Measurements from ENCODE around the gene SYP.

Gene SYP

DNA sequence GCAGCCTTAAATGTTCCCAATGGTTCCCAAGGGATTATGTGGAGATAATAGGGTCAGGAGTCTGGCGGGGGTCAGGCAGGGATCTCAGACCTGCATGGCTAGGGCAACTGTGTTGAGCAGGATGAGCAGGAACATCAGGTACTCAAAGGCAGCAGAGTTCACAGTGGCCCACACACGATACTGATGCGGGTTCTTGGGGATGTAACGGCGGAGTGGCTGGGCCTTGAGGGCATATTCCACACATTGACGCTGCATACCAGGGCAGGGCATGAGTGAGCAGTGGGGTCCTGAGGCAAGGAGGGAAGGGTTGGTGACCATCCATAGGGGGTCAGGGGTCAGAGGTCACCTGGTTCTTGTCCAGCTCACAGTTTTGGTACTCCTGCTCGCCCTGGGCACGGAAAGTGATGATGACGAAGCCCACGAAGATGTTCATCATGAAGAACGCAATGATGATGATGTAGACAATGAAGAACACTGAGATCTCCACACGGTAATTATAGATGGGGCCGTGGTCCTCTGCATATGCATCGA is 15.1 kb upstream of the SYP start:
- DNase-seq: no peak

DNA sequence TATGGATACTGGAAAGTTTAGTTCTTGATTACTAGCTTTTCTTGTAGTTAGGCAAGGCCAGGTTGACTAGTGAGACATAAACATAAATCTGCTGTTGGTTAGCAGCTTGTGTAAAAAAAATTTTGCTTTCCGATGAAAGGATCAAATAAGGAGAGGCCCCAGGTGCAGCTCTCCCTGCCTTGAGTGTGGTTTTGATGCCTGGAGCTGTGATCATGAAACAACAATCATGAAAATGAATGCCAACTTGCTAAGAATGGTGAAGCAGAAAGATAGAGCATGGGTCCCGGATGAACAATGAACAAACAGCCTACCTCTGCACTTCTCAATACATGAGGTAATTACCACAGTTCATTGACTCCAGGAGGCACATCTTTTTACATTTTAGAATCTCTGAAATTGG is 14.4 kb upstream of the SYP start:
- no peak for DNase-seq

DNA sequence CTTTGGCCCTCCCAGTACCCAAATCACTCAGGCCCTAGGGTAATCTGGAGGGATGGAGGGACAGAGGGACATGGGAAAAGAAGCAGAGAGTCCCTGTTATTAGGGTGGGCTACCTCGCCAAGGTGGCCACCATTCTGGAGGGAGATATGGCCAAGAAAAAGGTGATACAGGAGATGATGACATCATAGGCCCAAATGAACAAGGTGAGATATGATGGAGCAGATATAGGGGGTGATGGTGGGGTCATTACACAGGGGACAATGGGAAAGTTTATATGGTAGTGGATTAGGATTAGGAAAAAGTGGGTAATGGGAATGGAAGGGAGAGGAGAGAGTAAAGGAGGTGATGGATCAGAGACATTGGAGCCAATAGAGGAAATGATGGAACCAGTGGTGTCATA is 12.9 kb upstream of the SYP start:
- no peak for DNase-seq

DNA sequence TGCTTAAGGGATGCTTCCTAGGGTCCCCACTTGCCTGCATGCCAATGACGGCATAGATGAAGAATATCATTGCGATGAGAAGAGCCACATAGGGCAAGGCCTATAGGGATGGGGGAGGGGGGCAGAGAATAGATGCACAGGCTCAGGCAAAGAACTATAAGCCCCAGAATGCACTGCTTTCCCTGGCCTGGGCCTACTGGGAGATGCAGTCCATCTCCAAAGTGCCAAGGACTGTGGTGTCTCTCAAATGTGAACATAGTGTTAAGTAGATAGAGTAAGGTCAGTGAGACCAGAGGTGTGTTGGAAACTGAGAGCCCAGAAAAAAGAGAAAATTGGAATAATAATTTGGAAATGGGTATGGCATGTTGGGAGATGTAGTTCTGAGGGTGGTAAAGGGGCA is 12.2 kb upstream of the SYP start:
- DNase-seq: no peak

DNA sequence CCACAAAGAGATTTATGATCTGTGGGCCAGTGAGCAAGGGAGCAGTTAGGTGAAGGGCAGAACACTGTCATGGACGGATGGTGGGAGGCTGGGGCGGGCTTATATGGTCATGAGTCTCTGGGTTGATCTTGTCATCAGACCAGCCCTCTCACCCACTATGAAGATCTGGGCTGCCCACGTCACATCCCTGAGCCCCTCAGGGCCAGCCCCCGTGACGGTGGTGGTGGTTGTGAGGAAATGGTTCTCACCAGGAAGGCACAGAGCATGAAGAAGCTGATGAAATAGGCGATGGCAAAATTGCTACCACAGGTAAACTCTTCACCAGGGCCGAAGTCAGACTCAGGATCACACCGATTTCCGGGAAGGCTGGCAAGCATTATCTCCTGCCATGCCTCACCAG is 11.1 kb upstream of the SYP start:
- DNase-seq: no peak

DNA sequence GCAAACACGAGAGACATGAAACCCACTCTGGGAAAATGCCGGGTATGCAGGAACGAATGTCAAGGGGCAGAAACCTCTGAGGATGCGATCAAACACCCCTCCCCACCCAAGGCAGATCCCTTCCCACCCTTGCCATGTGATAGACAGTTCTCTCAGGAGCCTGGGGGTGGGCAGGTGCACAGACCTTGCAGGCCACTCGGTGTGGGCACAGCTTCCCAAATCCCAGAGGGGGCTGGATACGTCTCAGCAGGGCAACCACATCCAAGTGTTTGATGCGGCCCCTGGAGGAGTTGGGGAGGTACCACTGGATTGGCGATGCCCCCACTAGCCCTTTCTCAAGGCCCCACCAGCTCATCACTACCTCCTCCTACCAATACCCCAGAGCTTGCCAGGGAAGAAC is 10.4 kb upstream of the SYP start:
- DNase-seq: no peak

DNA sequence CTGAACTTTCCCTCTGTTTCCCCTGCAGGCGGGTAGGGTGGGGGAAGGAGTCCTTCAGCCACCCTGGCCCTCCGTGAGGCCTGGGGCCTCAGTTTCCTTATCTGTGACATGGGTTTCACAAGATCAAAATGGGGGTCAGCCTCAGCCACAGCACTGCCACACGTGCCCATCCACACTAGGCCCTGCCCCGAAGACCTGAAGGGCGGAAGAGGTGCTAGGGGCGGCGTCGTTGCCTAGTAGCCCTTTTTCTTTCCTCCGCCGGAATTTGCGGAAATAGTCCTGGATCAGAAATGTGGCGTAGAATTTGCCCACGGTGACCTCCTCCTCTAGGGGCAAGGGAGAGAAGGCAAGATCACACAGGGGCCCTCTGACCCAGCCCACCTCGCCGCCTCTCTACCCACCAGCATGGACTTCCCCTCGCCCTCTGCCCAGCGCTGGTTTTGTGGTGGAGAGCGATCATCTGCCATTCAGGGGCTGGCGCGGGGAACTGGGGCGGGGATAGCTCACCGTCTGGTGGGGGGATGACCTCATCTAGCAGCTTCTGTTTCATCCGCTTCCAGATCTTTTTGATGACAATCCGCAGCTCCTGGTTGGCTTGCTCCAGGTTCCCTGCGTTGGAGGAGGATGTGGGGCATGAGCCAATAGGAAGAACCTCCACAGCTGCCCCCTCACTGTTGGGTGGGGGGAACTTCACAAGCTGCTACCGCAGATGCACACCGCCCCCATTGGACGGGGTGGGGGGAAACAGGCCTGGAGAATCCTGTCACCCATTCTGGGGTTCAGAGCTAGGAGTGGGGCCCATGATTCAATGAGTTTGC is 9.7 kb upstream of the SYP start:
- DNase-seq: no peak

DNA sequence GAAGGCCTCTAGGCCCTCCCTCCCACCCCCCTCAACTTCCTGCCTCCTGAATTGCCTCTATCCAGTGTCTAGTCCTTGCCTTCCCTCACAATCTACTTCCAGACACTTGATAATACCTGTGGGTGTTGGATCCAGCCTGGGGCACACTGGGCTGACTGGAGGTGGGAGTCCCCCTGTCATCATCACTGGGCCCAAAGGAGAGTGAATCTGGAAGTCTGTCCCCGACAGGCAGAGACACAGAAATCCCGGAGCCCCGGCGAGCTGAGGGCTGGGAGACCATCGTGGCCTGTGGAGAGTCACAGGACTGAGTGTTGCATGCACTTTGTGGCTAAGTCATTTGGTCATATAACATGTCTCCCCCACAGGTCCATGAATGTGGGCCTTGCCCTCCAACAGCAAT is 8.4 kb upstream of the SYP start:
- no peak for DNase-seq

DNA sequence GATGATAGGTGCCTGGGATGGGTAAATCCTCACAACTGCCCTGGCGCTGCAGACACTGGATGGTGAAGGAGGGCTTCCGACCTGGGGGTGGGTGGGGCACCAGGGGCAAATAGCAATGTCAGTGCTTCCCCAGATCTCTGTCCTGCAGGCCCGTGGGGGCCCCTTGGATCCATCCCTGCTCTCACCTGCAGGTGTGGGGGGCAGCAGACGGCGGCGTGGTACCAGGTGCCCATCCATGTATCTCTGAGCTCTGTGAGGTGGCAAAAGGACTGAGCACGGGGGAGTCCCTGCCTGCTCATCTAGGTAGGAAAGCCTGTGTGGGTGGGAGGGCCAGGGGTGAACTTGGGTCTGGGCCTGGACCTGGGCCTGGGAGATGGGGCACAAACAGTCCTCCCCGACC is 6.5 kb upstream of the SYP start:
- DNase-seq: no peak

DNA sequence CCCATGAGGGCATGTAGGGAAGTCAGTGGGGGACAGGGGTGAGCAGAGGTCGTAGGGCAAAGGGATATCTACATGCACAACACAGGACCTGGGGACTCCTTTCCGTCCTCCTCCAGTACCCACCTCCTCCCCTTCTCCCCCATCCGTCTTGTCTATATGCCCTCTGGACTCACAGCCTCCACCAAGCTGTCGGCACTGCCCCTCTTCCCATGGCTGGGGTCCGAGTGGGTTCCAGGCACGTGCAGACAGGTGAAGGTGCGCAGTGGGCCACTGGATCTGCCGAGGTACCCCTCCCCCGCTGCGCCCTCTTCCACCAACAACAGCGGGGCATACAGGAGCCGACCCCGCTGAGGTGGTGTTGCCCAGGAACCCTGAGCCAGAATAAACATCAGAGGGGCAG is 5.5 kb upstream of the SYP start:
- DNase-seq: no peak

DNA sequence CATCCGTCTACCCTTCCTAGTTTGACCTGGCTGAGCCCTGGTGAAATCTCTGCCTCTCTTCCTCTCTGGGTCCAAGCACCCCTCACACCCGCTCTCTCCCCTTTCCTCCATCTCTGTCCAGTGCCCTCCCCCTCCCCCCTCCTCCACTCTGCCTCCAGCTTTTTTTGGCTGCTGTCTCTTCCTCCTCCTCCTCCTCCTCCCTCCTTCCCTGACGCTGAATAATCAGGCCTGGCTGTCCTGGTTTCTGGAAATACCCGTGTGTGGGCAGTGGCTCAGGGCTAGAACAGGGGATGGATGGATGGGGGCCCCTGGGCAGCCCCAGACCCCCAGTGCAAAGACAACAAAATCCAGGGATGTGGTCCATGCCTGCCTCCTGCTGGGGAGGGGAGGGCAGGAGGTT is 4.7 kb upstream of the SYP start:
- DNase-seq: no peak

DNA sequence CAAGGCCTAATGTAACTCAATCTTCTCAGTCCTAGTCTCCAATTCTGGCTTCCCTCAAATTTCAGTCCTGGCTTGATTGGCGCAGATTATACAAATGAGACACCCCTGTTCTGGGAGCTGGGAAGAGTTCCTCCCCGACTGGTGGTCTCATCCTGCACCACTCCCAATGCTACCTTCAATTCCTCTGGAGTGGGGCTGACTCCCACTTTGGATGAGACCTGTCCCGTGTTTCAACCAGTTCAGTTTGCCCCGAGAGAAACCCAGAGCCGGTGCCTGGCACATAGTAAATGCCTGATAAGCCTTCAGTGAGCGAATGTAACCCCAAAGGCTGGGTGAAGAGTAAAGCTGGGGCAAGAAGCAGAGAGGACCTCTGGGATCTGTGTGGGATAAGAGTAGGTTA is 4.0 kb upstream of the SYP start:
- no peak for DNase-seq

DNA sequence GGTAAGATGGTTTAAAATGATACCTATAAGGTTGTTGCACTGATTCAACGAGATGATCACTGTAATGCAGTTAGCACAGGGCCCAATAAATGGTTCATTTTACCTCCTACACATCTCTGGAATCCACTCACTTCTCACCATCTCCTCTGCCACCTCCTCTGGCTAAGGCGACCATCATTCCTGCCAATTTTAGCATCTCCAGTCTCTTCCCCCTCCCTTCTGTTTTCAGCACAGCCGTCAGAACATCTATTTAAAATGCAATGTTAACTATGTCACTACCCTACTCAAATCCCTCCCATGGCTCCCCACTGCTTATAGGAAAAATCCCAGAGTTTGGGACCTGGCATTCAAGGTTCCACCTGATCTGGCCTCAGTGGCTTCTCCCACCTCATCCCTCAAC is 3.5 kb upstream of the SYP start:
- no peak for DNase-seq

DNA sequence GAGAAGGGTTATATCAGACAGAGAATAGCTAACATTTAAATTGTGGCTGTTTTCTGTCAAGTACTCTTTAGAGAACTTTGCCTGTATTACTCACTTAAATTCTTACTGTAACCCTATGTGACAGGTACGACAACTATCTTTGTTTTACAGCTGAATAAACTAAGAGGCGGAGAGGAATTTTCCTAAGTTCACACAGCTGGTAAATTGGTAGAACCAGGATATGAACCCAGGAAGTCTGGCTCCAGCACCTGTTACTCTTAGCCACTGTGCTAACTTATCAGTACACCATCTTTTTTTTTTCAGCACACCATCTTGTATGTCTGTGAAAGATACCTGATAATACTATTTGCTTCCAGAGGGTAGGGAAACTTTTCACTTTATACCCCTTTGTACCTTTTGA is 2.0 kb upstream of the SYP start:
- no peak for DNase-seq

DNA sequence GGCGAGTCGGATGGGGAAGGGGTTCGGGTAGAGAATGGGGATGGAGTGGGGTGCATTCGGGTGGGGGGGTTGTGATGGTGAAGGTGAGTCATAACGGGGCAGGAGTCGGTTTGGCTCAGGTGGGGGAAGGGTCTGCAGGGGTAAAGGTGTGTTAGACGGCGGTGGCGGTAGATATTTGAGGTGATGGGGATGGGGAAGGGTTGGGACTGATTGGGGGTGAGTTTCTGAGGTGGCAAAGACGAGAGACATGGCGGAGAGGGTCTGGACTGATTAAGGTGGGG is 738 bp downstream of the SYP start:
- DNase-seq: no peak

DNA sequence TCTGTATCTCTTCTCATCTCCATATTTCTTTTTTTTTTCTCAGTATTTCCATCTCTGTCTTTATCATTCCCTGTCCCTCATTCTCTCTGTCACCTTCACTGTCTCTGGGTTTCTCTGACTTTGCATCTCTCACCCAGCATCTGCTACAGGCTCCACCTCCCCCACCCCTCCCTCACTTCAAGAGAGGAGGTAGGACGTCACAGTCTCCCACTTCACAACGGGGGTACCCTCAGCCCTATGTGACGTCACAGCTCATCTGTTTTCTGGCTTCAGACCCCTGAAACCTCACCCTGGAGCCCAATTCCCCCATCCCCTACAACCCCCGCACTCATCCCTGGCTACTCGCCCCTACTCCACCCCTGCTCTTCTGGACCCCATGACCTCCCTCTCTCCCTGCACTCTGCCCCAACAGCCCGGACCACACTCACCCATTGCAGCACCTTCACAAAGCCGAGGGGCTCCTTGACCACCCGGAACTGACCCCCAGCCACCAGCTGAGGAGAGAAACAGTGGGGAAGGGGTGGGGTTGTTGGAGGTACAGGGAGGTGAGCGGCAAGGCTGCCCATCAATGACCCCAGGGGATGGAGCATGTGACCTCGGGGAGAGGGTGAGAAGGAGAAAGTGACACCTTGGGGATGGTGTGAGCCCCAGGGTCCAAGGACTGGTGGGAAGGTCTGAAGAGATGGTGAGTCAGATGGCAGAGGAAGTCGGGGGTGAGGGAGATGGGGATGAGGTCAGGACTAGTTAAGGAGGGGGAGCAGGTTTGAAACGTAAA is 1.3 kb downstream of the SYP start:
- DNase-seq: no peak

DNA sequence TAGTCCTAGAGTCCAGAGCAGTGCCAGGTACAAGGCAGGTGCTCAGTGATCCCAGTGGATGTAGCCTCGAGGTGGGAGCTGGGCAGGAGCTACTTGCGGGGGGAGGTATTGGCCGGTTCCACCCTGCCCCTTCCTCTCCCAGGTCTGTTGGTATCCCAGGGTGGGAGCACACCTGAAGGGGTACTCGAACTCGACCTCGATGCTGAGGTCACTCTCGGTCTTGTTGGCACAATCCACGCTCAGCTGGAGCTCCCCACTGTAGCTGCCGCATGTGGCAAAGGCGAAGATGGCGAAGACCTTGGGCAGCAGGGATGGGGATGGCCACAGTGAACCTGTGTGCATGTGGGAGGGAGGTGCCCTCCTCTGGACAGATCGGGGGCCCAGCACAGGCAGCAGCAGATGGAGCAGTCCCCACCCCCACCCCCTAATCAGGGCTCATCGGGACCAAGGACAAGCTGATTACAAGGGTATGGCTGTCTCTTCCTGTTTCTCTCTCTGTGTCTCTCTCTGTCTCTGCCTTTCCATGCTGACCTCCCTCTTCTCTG is 2.4 kb downstream of the SYP start:
- no peak for DNase-seq

DNA sequence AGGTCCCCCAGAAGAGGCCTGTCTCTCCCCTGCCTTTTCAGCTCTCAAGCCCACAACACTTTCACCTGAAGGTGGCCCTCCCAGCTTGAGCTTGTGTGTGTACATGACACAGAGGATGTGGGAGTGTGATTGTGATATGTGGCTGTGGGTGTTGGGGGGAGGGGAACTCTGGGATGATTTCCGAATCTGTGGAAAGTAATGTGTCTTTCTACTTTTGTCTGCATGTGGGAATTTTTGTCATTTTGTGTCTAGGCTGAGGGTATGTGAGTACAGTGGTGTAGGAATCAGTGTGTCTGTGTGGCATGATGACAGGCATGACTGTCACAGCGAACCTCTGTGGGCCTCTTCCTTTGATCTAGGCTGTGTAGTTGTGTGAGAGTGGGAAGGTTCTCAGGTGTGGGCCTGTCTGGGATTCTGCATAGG is 6.4 kb downstream of the SYP start:
- DNase-seq: no peak

DNA sequence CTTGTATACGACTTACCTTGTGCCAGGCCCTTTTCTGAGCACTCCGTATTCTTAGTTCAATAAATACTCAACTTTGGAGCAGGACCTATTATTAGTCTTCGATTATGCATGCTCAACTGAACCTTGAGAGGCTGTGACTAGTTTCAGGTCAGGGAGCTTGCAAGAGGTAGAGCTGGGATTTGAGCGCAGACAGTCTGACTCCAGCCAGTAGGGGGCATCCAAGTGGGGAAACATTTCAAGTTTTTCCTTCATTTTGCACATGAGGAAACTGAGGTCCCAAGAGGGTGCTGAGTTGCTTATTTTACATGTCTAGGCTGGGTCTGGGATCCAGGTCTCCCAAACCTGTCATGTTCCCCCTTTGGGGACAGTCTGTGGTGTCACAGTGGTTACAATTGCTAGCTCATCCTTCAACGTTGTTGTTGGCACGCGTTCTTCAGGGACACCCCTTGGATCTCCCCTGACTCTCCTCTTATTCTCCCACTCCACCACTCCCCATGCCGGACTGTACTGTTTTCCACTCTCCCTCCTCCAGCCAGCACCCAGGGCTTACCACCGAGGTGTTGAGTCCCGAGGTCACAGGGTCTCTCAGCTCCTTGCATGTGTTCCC is 7.2 kb downstream of the SYP start:
- no peak for DNase-seq

DNA sequence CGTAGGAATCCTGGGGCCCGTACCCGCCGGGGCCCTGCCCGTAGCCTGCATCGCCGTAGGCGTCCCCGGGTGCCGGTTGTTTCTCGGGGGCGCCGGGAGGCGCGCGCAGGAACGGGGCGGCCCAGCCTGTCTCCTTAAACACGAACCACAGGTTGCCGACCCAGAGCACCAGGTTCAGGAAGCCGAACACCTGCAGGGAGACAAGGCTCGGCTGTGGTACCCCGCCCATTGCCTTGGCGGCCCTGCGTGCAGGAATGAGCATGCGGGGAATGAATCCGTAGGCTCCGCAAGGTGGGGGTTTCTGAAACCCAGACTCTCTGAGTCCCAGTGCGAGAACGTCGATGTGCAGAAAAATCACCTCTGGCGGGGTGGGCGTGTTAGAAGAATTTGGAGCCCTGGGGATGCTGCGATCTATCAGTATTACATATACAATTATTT is 8.4 kb downstream of the SYP start:
- DNase-seq: no peak

DNA sequence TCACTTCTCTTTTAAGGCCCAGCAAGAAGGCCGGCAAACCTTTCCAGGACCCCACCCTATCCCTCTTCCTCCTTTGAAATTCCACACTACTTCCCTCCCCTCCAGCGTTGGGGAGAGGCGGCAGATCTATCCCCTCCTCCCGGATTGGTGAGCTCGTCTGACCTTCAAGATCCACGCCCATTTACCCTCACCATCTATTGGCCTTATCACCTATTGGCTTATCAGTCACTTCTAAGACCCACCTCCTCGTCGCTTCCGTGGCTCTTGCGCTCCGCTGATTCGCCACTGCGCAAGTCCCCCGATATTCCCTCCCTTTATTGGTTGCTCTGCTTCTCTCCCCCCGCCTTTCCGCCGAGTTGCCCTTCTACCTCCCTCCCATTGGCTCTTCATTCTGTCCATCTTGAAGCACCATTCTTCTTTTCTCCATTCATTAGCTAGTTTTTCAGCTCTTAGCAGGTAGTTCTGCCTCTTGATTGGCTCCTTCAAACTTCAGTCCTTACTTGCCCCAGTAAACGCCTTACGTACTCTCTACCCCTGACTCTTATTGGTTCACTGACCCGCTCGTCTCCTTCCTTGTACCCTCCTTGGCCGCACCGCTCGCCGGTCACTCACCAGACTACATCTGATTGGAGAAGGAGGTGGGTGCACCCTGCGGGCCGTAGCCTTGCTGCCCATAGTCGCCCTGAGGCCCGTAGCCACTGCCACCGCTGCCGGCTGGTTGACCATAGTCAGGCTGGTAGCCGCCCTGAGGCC is 9.0 kb downstream of the SYP start:
- DNase-seq: peak; percentile 48

DNA sequence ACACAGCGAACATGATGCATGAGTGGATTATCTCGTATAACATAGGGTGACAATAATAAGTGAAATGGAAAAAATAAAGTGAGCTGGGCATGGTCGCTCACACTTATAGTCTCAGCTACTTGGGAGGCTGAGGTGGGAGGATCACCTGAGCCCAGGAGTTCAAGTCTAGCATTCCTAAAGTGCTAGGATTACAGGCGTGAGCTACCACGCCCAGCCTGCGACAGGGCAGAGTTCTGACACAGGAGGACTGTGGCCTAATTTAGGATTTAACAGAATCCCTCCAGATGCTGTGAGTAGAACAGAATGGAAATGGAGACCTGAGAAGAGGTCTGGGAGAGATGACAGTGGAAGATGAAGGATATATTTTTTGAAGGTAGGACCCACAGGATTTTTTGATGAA is 10.4 kb downstream of the SYP start:
- DNase-seq: no peak

DNA sequence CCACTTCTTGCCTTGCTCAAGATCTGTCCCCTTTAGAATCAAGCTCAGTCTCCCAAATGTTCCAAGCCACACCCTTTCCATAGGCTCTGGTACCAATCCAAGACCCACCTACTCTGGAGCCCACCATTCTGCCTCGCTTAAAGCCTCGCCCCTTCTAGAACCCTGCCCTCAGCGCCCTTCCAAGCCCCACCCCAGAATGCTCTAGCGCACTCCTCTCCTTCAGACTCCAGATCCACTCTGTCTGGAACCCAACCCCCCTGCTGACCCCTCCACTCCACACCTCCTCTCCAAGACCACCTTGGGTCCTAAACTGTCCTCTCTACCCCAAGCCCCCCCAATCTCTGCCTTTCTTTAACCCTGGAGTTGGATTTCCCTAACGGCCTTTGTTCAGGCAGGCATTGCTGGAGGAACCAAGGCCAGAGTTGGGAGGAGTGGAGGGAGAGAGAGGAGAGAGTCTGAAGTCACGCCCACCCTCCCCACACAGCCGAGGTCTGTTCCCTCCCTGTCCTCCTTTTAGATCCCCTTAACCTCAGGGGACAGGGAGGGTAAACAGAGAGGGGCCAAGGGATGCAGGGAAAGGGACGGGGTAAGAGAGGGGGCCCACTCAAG is 11.4 kb downstream of the SYP start:
- DNase-seq: no peak

All from activated gamma-delta T cell (primary cell).